ENCODE results near the gene NAA11. TPM values are rescaled to one million over a fixed set of nuclear protein-coding genes. Genes with fewer than 3 reads are reported as not detected.

The NAA11 gene
- total RNA-seq, 1 donor from 2014 or later: not detected

Other genes with a start within 250 kb of the NAA11 start
- gene GK2, start 82.2 kb upstream of the NAA11 start, total RNA-seq: not detected in 2 replicates

All from pulmonary artery endothelial cell (primary cell).